ENCODE data around the gene NOX3. TPM values are rescaled to one million over a fixed set of nuclear protein-coding genes. Genes with fewer than 3 reads are reported as not detected.

NOX3 gene
- total and polyA plus RNA-seq, 2 donors (not counting 1 experiment from before 2014, with no cell fraction given) = not detected

GRCh38 chr6:155448668-155449449, 6.8 kb downstream of the NOX3 start:
- no peak for TF ChIP-seq CTCF (IDR thresholded peaks at IDR 0.05)
- no peak for TF ChIP-seq EZH2 (IDR thresholded peaks at IDR 0.05; ENCODE audit: borderline replicate concordance, insufficient read depth, low read depth, low read length, poor library complexity, severe bottlenecking)
- ChIA-PET POLR2A (no interaction called here), CTCF (no interaction called here)
- WGBS (ENCODE audit: insufficient coverage) = 51% methylated on average over 5 of the region's 5 CpGs
- peaks cover 0 to 3% (median 1%) of the 10 kb centered on the region in 4 experiments for H3K27me3 ChIP-seq (replicated peaks in 1 of 4; ENCODE audit: control extremely low read depth in 1 of 4, control insufficient read depth in 3 of 4, insufficient read depth in 4 of 4, low read length in 3 of 4)
- H2AFZ ChIP-seq (ENCODE audit: insufficient read depth, low read depth, low read length, poor library complexity, severe bottlenecking) = peak overlapping the region; percentile 7
- no peaks in the 10 kb centered on the region for H3K4me1 ChIP-seq (ENCODE audit: control insufficient read depth in 2 of 2, insufficient read depth in 2 of 2, low read length in 2 of 2)
- no peaks in the 10 kb centered on the region for H3K79me2 ChIP-seq (ENCODE audit: control insufficient read depth, insufficient read depth, low read length)
- DNase-seq (no peak), ATAC-seq (ENCODE audit: low read depth) (no peak)
- intact Hi-C loops (cut with micrococcal nuclease) = no loop called here
- H3K27me3 Mint-ChIP-seq = peaks cover 29% of the 10 kb centered on the region
- no peak overlapping the region for H3K9ac ChIP-seq (ENCODE audit: low read length)
- H3K27ac ChIP-seq (ENCODE audit: low read length in 2 of 2) = no peak overlapping the region
- no peak overlapping the region for H3K4me3 Mint-ChIP-seq
- H3K4me2 ChIP-seq (replicated peaks; ENCODE audit: low read depth, low read length, poor library complexity, severe bottlenecking) = no peak overlapping the region
- H3K4me3 ChIP-seq (ENCODE audit: control extremely low read depth in 1 of 5, extremely low read depth in 1 of 5, insufficient read depth in 1 of 5, low read depth in 2 of 5, low read length in 4 of 5) = no peak overlapping the region
- H3K4me1 Mint-ChIP-seq = no peaks in the 10 kb centered on the region
- no peaks in the 10 kb centered on the region for H4K20me1 ChIP-seq (ENCODE audit: control insufficient read depth, insufficient read depth, low read length, poor library complexity, severe bottlenecking)
- H3K9me3 ChIP-seq (ENCODE audit: control extremely low read depth in 1 of 3, control insufficient read depth in 2 of 3, insufficient read depth in 1 of 3, low read length in 2 of 3) = no peaks in the 10 kb centered on the region
- H3K27ac Mint-ChIP-seq = no peak overlapping the region
- no peaks in the 10 kb centered on the region for H3K9me3 Mint-ChIP-seq (ENCODE audit: insufficient read depth)
- no peaks in the 10 kb centered on the region for H3K36me3 ChIP-seq (replicated peaks in 1 of 2; ENCODE audit: control extremely low read depth in 1 of 2, control insufficient read depth in 1 of 2, extremely low read depth in 1 of 2, insufficient read depth in 2 of 2, low read length in 1 of 2)

- H3K4me3 Mint-ChIP-seq = no peak overlapping the region
- no peak overlapping the region for H3K27ac Mint-ChIP-seq
- H3K27ac ChIP-seq (ENCODE audit: low read length in 2 of 2) = no peak overlapping the region
- TF ChIP-seq CTCF (IDR thresholded peaks at IDR 0.05) (no peak), EZH2 (IDR thresholded peaks at IDR 0.05; ENCODE audit: borderline replicate concordance, insufficient read depth, low read depth, low read length, poor library complexity, severe bottlenecking) (no peak)
- H3K9me3 Mint-ChIP-seq (ENCODE audit: insufficient read depth) = no peaks in the 10 kb centered on the region
- no peaks in the 10 kb centered on the region for H3K36me3 ChIP-seq (replicated peaks in 1 of 2; ENCODE audit: control extremely low read depth in 1 of 2, control insufficient read depth in 1 of 2, extremely low read depth in 1 of 2, insufficient read depth in 2 of 2, low read length in 1 of 2)
- intact Hi-C loops (cut with micrococcal nuclease) = no loop called here
- ChIA-PET CTCF (no interaction called here), POLR2A (no interaction called here)
- H3K27me3 Mint-ChIP-seq = peaks cover 29% of the 10 kb centered on the region
- H2AFZ ChIP-seq (ENCODE audit: insufficient read depth, low read depth, low read length, poor library complexity, severe bottlenecking) = no peak overlapping the region
- H3K4me2 ChIP-seq (replicated peaks; ENCODE audit: low read depth, low read length, poor library complexity, severe bottlenecking) = no peak overlapping the region
- no peak overlapping the region for H3K4me3 ChIP-seq (ENCODE audit: control extremely low read depth in 1 of 5, extremely low read depth in 1 of 5, insufficient read depth in 1 of 5, low read depth in 2 of 5, low read length in 4 of 5)
- H3K9ac ChIP-seq (ENCODE audit: low read length) = no peak overlapping the region
- H3K4me1 Mint-ChIP-seq = no peaks in the 10 kb centered on the region
- H3K27me3 ChIP-seq (replicated peaks in 1 of 4; ENCODE audit: control extremely low read depth in 1 of 4, control insufficient read depth in 3 of 4, insufficient read depth in 4 of 4, low read length in 3 of 4) = peaks cover 0 to 3% (median 1%) of the 10 kb centered on the region in 4 experiments
- no peaks in the 10 kb centered on the region for H3K9me3 ChIP-seq (ENCODE audit: control extremely low read depth in 1 of 3, control insufficient read depth in 2 of 3, insufficient read depth in 1 of 3, low read length in 2 of 3)
- ATAC-seq (ENCODE audit: low read depth) = no peak
- no peaks in the 10 kb centered on the region for H4K20me1 ChIP-seq (ENCODE audit: control insufficient read depth, insufficient read depth, low read length, poor library complexity, severe bottlenecking)
- H3K4me1 ChIP-seq (ENCODE audit: control insufficient read depth in 2 of 2, insufficient read depth in 2 of 2, low read length in 2 of 2) = no peaks in the 10 kb centered on the region
- no peaks in the 10 kb centered on the region for H3K79me2 ChIP-seq (ENCODE audit: control insufficient read depth, insufficient read depth, low read length)
- DNase-seq = no peak
Measured at GRCh38 chr6:155447949-155448348, 7.7 kb downstream of the NOX3 start.

Data from B cell (primary cell).